ENCODE data around the gene ANO7.

ANO7 gene

DNA sequence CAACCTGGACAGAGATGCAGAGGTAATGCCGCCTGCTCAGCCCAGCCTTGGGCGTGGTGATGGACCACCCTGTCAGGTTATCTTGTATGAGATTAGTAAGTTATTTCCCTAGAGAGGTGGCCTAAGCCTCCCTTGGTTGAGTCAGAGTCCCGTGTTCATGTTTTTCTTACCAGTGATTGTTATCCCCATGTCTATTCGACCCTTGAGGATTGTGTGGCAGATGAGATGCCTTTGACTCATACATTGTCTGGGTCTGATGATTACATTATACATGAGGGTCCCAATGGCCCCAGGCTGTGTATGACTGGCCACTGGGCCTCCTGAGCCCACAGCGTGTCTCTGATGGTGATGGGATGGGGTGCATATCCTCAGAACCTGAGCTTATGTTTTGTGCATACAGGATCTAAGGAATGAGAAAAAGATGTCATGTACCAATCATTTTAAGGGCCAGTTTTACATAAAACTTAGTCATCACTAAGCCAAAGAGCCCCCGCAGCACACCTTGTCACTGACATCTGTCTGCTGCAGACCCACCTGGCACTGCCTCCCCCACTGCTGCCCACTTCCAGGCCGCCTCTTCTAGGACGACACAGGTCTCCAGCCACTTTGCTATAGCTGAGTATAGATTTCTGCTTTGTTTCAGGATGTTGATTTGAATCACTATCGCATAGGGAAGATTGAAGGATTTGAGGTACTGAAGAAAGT lies 30.5 kb upstream of the ANO7 start:
- peak; percentile 29 for DNase-seq

DNA sequence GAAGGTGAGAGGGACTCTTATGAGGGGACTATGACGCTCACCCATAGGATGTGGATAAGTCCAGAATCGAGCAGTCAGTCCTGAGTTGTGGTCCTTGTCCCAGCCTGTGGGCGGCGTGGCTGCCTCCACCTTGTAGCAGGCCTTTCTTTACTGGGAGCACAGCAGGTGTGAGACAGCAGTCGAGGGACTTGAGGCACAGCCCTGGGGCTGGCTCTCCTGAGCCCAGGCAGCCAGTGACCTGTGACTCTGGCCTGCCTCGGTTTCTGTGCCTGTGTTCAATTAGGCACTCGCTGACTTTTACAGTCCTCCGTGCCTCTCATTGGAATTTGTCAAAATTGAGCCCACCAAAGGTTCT lies 30.0 kb upstream of the ANO7 start:
- DNase-seq = no peak

DNA sequence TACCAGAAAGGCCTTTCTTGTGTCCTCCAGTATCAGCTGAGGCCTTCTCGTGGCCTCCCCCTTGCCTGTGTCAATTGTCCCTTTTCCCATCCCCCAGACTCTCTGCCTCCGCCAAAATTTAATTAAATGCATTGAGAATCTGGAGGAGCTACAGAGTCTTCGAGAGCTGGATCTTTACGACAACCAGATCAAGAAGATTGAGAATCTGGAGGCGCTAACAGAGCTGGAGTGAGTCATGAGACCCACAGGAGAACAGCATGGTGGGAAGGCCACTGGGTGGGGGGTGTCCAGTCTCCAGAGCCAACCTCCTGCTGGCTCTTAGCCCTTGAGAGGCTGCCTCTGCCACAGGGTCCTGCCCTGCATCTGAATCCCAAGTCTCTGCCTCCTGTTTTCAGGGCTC lies 29.4 kb upstream of the ANO7 start:
- DNase-seq = no peak

DNA sequence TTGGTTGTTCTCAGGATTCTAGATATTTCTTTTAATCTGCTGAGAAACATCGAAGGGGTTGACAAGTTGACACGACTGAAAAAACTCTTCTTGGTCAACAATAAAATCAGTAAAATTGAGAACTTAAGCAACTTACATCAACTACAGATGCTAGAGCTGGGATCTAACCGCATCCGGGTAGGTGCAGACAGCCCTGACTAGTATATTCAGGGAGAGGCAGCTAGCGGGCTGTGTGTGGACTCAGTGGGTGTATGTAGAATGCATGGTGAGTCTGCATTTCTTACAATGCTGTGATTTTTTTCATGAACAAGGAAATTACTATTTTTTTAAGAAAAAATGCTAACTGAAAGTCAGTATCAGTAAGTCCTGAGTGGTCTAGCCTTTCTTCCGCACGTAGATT lies 28.2 kb upstream of the ANO7 start:
- DNase-seq = no peak

DNA sequence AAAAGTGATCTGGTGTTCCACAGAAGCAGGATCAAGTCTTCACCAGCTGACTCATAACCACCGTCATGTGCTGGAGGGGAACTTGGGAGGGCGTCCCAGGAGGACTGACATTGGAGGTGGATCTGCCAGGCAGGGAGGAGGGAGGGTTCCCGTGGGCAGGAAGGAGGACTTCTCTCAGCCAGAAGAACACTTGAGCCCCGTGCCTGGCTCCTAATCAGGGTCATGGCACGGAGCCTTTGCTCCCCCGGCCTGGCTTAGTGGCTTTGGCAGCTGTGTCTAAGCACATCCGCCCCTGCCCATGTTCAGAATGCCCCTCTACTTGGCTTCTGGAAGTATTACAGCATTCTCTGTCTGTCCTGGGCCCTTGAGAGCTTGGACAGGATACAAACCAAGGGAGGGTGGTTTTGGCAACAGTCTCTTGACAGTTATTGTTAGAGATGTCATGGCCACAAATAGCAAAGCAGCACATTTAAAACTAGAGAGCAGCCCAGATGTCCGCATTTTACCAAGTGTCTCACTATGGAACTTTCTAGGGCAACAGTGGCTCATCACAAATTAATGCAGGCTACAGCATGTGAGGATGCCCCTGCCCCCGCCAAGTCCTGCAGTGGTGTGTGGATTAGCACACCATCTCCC lies 26.7 kb upstream of the ANO7 start:
- DNase-seq = peak; percentile 75

GRCh38 chr2:241163601-241164118 lies 24.8 kb upstream of the ANO7 start:
- DNase-seq = no peak

DNA sequence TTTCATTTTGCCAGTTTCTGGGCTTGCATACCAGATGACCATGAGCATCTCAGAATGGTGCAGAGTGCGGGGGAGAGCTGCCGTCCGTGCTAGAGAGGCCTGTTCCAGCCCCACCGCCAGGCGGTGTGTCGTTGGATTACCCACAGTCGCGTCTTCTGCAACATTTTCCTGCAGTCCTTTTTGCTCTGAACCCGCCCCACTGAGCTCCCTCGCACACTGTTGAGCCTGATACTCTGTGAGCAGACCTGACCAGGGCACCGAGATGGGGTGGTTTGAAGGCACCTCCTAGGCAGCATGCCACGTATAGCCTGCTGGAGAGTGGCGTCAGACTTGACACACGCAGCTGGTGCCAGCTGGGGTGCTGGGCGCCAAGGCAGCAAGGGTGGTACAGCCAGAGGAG lies 20.1 kb upstream of the ANO7 start:
- no peak for DNase-seq

DNA sequence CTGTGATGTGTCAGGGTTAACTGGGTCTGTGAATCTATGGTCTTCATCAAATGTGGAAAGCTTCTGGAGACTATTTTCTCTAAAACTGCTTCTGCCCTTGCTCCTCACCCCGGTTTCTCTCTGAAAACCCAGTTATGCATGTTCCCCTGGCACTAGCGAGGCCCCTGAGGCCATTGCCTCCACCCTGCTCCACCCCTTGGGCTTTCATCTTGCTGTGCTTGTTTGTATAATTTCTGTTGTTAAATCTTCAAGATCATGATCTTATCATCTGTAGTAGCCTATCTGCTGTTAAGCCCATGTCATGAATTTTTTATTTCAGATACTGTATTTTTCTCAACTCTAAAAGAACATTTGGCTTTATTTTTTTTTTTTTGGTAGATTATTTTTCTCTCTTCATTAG lies 14.9 kb upstream of the ANO7 start:
- DNase-seq = no peak

DNA sequence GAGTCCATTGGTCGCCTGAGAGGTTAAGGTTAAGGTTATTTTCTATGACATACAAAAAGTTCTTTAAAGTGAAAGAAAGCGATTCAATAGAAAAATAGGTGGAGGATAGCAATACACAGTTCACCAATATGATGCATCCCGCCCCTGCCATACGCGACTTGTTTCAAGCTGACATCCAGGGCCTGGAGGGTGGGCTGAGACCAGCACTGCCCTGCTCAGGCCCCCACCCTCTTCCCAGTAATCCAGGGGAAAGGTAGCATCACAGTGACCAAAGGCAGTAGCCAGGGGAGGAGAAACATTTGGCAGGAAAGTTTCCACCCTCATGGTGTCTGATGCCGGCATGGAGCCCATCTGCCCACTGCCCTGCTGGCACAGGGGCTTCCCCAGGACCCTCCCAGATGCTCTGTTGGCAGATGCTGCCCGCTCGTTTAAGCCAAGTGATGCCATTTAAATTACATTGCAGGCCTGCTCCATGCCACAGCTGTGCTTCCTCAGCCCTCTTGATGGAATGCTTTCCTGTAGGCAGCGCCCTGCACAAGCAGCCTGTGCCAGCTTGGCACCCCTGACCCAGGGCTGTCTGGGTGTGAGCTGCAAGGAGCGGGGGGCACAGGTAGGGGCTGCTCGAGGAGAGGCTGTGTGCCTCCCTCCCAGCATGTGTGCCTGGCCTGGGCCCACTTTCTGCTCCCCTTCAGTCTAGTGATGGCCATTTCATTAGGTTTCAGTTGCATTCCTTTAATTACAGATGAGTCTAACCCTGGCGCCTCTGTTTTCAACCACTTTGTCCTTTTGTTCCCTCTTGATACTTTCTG lies 10.7 kb upstream of the ANO7 start:
- no peak for DNase-seq

DNA sequence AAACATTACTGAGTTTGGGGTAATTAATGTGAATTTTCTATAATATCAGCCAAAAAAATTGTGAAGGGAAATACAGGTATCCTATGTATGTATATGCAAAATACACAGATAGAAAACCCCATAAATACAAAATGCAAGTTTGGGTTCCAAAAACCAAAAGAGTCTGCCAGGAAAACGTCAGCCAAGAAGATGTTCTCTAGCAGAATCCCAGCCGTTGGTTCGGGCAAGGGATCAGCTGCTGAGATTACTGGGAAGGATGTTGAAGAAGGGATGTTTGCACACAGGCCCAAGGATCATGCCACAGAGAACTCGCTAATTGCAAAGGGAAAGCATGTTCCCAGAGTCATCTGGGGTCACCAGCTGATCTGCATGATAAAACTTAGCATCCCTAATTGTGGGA lies 9.5 kb upstream of the ANO7 start:
- DNase-seq = no peak

- no peak for DNase-seq
Measured at GRCh38 chr2:241179899-241180298, 8.6 kb upstream of the ANO7 start.

GRCh38 chr2:241180495-241180894 lies 8.0 kb upstream of the ANO7 start:
- no peak for DNase-seq

DNA sequence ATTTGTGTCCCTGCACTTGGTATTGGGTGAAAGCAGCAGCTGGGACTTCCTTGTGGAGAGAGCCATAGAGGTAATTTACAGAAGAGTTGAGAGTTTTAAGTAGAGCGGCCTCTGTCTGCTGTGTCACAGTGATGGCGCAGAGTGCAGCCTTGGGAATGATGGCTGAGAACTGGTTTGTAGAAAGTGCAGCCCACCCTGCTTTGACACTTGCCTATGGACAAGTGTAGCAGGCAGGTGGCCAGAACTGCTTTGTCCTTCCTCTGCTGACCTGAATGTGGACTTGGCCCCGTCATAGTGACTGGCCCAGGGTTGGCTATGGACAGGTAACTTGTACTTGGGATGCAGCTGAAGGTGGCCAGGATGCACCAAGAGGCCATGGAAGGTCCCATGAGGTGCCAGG lies 6.4 kb upstream of the ANO7 start:
- DNase-seq = no peak

DNA sequence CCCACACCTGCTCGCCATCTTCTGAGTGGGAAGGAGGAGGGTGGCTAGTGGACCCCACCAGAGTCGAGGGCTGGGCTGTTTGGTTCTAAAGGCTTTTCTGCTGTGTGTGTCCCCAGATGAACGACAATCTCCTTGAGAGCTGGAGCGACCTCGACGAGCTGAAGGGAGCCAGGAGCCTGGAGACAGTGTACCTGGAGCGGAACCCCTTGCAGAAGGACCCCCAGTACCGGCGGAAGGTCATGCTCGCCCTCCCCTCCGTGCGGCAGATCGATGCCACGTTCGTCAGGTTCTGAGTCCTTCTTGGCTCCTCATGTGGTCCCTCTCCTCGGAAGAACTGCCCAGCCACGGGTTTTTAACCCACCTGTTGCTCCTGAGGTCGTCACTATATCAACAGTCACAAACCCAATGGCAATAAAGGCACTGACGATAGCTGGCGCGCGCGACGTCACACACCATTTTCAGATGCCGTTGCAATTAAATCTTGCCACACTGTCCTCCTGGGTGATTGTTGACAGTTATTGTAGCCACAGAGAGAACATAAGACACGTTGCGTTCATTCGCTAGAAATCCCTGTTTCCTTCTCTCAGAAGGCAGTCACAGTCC lies 5.8 kb upstream of the ANO7 start:
- no peak for DNase-seq

DNA sequence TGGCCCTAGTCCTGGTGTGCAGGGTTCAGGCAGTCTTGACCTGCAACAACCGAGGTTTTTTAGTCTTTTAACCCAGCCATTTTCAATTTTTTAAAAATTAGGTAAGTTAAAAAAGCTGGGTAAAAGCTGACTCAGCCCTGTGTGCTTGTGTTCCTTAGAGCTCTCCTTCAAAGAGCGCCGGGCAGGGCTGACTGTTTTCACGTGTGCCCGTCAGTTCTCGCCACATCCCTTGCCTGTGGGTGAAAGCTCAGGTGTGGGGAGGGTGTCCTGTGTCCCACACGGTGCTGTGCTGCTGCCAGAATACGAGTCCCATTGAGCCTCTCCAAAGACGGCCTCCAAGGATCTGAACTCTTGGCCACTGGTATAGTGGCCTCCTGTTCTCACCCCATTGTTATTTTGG lies 5.3 kb upstream of the ANO7 start:
- DNase-seq = no peak

DNA sequence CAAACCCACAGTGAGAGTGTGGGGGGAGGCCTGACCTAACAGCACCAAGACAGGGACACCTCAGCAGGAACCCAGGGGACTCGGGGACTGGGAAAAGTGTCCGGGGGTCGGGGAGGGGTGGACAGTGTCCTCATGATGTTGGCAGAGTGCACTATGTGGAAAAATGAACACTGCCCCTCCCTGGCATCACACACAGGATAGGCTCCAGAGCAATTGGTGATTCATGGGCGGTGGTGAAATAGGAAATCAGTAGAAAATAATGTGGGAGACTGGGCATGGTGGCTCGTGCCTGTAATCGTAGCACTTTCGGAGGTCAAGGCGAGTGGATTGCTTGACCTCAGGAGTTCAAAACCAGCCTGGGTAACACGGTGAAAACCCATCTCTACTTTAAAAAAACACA lies 3.6 kb upstream of the ANO7 start:
- DNase-seq = no peak

DNA sequence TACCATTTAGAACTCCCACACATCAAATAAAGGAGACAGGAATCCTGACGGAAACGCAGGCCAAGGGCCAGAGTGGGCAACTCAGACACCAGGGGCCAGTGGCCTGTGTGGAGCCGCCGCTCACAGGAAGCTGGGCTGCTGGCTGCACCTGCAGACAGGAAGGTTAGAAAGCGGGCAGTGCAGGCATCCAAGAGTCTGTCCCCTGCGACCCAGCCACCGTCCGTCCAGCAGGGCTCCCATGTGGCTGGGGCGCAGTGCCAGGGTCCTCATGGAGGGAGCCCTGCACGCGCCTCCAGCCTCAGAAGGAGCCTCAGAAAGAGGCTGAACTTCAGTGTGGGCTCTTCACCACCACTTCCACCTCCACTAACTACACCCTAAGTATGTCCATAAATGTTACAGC lies 2.5 kb upstream of the ANO7 start:
- no peak for DNase-seq

GRCh38 chr2:241187101-241187917 lies 1.2 kb upstream of the ANO7 start:
- DNase-seq = no peak

- no peak for DNase-seq
Measured at GRCh38 chr2:241187918-241188234, 601 bp upstream of the ANO7 start.

- no peak for DNase-seq
Measured at GRCh38 chr2:241189093-241189855, 797 bp downstream of the ANO7 start.

GRCh38 chr2:241189856-241190201 lies 1.4 kb downstream of the ANO7 start:
- DNase-seq = no peak
